Activated CD8-positive, alpha-beta memory T cell treated with anti-CD3 and anti-CD28 coated beads for 36 hours (primary cell): ENCODE data around the gene LSM14B. TPM values are rescaled to one million over a fixed set of nuclear protein-coding genes. Genes with fewer than 3 reads are reported as not detected.

Experiments used
- CTCF ChIA-PET: fragments of 350-600 bp; sonication (Branson Sonifier 250); formaldehyde crosslinking; loops from one replicate; lab custom pipeline; 2021; ENCODE audit warnings: antibody characterized with exemption; lab: Charles Lee
- POLR2A ChIA-PET: fragments of 350-600 bp; sonication (Branson Sonifier 250); formaldehyde crosslinking; loops from one replicate; lab custom pipeline; 2021; ENCODE audit warnings: antibody characterized with exemption; lab: Charles Lee
- total RNA-seq, 2 experiments: library from RNA; stranded (reverse); gene quantifications; one replicate each; pipeline ENCODE4 v1.2.3, GENCODE V29; 2021

The LSM14B gene
- total RNA-seq, 2 experiments from 2014 or later, result 34.6 to 35.3 TPM

DNA sequence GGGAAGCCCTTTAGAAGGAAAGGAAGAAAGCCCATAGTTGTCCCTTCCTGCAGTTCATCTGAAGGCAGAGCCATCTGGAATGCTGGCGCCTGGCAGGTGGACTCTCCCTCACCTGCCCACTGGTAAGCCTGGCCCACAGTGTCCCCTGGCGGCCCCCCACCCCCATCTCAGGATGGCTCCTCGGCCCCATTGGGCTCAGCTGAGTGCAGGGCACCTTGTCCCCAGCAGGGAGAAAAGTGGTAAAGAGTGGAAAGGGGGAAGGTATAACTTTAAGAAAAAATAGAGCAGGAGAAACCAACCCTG is 33.9 kb downstream of the LSM14B start:
- POLR2A ChIA-PET, result no interaction called here
- CTCF ChIA-PET, result interaction anchor here (0.7 to 0.8 kb wide), 2 partner anchors 11 to 32 kb away, joined by 3 read pairs; no protein-coding TSS in a partner anchor

DNA sequence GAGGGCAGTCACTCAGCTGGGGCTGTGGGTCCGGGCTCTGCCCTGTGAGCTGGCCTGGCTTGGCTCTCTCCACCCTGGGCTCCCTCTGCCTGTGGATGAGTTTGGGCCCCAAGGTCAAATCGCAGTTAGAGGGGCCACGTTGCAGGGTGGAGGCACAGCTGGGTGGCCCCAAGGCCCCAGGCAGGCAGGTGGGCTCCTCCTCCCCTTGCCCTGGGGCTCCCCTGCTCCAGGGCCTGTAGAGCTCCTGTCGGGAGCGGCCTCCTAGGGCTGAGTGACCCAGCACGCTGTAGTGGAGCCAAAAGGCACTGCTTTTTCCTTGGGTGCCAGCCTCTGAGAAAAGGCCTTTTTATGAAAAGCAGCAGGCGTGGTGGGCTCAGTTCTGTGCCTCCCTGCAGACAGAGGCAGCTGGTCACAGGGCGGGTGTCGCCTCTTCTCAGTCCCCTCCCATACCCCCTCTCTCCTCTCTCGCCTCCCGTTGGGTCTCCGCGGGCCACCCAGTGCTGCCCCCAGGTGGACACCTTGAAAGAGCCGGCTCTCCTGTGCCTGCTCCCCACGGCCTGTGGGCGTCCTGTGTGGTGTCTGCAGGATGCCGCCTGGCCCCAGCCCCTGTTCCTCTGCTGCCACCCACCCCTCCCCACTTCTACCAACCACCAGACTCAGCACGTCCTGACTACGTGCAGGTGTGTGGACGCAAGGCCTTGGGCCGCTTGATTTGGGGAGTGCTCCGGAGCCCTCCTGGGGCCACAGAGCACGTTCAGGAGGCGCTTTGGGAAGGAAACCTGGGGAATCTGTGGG is 34.5 kb downstream of the LSM14B start:
- CTCF ChIA-PET, result interaction anchor here (0.7 to 0.8 kb wide), 2 partner anchors 11 to 32 kb away, joined by 3 read pairs; no protein-coding TSS in a partner anchor
- POLR2A ChIA-PET, result no interaction called here

DNA sequence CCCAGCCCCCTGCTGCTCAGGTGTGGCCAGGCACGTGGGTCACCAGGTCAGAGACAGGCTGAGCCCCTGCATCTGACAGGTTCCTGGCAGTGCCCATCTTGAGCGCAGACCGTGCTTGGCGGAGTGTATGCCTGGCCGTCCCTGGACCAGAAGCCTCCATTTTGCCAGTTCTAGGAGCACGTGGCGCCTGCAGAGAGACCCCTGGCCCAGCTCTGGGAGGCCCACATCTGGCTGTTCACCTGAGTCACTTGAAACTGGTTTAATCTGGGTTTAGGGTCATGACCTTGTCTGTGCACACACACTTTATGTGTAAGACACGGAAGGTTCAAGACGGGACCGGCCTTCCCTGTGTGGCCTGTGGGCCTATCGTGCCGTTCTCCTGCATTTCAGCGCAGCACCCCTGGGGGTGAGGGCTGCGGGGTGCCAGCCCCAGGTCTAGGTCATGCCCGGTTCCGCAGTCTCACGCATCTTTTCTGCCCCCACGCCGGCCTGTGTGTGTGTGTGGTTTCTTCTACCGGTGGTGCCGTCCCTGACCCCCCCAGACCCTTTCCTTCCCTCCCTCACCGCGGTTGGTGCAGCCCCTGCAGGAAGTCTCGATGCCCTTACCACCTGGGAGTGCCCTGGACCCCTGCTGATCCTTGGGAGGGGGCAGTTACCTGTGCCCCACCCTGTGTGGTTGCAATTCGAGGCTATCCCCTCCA is 35.3 kb downstream of the LSM14B start:
- POLR2A ChIA-PET, result no interaction called here
- CTCF ChIA-PET, result no interaction called here

GRCh38 chr20:62158088-62158400 is 35.8 kb downstream of the LSM14B start:
- ChIA-PET POLR2A (no interaction called here), CTCF (no interaction called here)

DNA sequence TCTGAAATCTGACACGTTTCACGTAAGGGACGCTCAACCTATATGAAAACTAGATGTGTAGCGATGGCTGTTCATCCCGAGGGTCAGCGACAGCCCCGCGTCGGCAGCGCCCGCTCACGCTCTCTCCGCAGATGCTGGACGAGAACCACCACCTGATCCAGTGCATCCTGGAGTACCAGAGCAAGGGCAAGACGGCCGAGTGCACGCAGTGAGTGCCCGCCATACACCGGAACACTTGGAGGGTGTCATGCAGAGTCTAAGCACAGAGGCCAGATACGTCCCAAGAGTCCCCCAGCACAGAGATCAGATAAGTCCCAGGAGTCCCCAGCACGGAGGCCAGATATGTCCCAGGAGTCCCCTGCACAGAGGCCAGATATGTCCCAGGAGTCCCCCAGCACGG is 36.3 kb downstream of the LSM14B start:
- CTCF ChIA-PET, result interaction anchor here (1.1 kb wide), 1 partner anchor 150 kb away, joined by 3 read pairs; no protein-coding TSS in a partner anchor
- POLR2A ChIA-PET, result no interaction called here

DNA sequence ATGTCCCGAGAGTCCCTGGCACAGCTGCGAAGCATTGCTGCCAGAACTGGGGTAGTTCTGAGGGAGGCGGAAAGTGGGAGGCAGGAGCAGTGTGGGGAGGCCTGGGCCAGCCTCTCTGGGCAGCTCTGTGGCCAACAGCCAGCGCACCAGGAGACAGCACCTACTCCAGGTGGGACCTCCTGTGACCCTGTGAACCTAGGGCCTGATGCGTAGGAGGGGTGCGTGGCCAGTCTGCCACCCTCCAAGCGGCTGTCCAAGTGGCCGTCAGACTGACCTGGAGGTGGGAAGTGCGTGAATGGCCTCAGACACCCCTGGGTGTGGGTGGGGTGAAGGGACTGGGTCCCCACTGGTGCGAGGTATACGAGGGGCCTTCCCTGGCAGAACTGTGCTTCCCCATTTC is 36.8 kb downstream of the LSM14B start:
- ChIA-PET POLR2A (no interaction called here), CTCF (interaction anchor here (0.7 to 1.1 kb wide), 2 partner anchors 13 to 151 kb away, joined by 3 read pairs; no protein-coding TSS in a partner anchor)

GRCh38 chr20:62159839-62160238 is 37.6 kb downstream of the LSM14B start:
- ChIA-PET CTCF (interaction anchor here (1.1 kb wide), 1 partner anchor 151 kb away, joined by 3 read pairs; no protein-coding TSS in a partner anchor), POLR2A (no interaction called here)

DNA sequence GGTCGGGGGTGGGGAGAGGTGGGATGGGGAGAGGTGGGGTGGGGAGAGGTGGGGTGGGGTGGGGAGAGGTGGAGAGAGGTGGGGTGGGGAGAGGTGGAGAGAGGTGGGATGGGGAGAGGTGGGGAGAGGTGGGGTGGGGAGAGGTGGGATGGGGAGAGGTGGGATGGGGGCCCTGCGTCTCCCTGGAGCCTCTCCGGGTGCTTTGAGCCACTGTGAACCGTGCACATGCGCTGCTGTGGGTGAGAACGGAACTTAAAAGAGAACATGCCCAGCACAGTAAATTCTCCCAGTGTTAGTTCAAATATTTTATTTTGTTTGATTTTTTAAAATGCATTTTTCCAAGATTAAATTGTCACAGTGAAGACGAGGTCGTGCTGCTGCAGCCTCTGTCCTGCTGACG is 38.0 kb downstream of the LSM14B start:
- CTCF ChIA-PET, result no interaction called here
- POLR2A ChIA-PET, result no interaction called here

DNA sequence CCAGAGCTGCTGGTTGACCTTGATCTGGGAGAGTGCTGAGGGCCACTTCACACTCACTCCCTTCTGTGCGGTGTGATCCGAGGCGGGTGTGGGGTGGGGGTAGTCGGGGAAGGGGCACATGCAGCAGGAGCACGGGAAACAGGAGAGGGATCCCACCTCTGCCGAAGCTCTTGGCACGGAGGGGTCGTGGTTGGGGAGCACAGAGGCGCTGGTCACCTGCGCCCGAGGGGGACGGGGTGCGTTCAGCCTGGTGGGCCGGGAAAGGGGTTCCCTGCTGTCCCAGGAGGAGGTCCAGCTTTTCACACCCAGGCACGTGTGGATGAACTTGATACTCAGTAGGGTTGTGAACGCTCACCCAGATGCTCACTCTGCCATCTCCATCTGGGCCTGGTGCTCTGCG is 38.6 kb downstream of the LSM14B start:
- CTCF ChIA-PET, result no interaction called here
- POLR2A ChIA-PET, result no interaction called here

- CTCF ChIA-PET, result no interaction called here
These were observed 39.1 kb downstream of the LSM14B start for GRCh38 chr20:62161347-62161746.

DNA sequence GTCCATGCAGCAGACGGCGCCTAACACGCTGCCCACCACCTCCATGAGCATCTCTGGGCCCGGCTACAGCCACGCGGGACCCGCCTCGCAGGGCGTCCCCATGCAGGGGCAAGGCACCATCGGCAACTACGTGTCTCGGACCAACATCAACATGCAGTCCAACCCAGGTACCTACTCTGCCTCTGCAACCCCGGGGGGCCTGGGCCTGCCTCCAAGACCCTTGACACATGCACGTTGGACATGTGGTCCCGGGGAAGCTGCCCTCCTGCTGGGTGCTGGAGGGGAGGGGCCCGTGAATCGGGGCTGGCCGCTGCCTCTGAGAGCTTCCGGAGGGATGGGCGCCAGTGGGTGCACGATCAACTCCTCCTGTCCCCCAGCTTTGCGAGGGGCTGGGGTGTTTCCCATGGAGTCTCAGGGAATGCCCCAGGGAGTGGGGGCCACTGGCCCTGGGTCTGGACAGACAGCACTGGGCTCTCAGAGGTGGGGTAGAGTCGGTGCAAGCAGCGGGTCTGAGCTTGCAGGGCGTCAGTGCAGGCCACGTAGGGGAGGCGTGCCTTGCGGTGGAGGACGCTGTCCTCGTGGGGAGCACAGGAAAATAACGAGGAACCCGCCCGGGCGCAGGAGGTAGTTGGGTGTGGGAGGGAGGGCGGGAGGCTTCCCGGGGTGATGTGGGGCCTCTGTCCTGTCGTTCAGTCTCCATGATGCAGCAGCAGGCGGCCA is 40.6 kb downstream of the LSM14B start:
- CTCF ChIA-PET, result no interaction called here
- POLR2A ChIA-PET, result no interaction called here

More at GRCh38 chr20:62161347-62161746, 39.1 kb downstream of the LSM14B start:
- POLR2A ChIA-PET, result no interaction called here

- CTCF ChIA-PET, result no interaction called here
- POLR2A ChIA-PET, result no interaction called here
These were observed 41.2 kb downstream of the LSM14B start for GRCh38 chr20:62163485-62163865.

DNA sequence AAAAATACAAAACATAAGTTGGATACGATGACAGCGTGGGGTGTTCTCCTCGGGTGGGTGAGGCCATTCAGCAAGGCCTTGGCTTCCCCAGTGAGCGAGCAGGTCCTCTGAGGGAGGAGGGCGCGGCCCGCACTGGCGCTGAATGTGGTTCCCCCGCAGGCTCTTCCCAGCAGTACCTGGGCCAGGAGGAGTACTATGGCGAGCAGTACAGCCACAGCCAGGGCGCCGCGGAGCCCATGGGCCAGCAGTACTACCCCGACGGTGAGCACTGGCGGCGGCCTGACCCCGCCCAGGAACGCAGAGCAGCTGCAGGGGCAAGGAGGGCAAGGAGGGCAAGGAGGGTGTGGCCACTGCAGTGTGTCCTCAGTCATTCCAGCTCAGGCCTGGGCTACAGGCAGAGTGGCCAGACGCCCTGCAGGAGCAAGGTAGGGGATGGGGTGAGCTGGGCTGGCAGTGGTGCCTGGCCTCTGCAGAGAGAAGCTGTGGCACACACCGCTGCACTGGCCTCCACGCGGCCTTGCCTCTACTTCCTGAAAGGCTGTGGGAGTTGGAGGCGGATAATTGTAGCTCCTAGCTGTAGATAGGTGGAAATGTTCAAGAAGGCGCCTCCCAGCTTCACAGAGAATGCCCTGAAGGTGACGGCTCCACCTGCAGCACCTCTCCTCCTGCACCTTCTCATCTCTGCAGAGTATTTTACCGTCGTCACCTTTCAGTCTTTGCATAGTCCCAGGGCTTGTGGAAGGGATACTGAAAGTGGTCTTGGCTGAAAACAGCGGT is 41.9 kb downstream of the LSM14B start:
- ChIA-PET POLR2A (no interaction called here), CTCF (no interaction called here)

GRCh38 chr20:62164879-62165761 is 42.8 kb downstream of the LSM14B start:
- ChIA-PET CTCF (no interaction called here), POLR2A (no interaction called here)

DNA sequence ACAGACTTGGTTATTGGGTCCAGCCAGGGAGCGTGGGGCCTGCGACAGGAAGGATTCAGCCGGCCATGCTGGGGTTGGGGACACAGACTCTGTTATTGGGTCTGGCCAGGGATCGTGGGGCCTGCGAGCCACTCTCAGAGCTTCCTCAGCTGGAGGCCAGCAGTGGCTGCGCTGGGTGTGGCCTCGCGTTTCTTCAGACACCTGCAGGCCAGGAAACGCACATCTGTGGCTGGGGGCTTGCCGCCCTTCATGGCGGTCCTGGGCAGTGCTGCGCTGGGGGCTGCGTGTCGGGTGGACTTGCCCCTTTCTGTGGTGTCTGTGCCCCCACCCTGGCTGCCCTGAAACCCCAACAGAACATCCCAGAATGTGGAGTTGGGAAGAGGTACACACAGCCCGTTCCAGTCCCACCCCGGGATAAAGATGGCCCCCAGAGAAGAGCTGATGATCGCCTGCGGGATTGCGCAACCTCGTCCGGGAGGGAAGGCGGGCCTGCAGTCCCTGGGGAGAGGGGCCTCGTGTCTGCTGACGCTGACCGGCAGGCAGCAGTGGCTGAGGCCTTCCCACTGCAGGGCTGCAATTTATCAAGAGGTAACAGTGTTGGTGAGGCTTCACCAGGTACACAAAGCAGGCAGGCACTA is 43.6 kb downstream of the LSM14B start:
- CTCF ChIA-PET, result no interaction called here

GRCh38 chr20:62167474-62167873 is 45.2 kb downstream of the LSM14B start:
- ChIA-PET POLR2A (no interaction called here), CTCF (interaction anchor here (0.6 to 0.7 kb wide), 2 partner anchors 21 kb away, joined by 3 read pairs; no protein-coding TSS in a partner anchor)

More for the DNA sequence above, 43.6 kb downstream of the LSM14B start:
- POLR2A ChIA-PET, result no interaction called here

- ChIA-PET POLR2A (no interaction called here), CTCF (interaction anchor here (0.7 kb wide), 1 partner anchor 22 kb away, joined by 3 read pairs; no protein-coding TSS in a partner anchor)
These were observed 45.8 kb downstream of the LSM14B start for GRCh38 chr20:62168061-62168460.

DNA sequence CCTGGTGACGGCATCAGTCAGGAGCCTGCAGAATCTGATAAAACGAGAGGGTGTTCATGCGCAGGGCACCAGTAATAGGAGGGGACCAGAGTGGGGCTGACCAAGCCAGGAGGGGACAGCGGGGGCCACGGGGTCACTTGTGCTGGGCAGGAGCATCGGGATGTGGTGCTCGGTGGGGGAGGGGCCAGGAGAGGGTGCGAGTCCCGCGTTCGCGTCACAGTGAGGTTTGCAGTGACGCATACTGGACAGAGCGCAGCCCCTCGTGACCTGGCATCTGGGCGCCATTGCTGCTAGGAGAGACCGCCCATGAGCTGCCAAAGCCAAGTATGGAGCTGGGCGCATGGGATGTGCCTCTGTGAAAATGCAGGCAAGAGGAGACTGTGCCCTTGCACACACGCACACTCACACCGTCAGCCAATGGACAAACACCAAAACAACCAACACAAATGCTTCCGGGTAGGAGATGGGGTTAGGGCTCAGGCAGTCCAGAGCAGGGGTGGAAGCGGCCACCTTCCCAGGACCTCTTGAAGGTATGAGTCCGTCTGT is 46.7 kb downstream of the LSM14B start:
- ChIA-PET POLR2A (no interaction called here), CTCF (no interaction called here)
